ENCODE measurements around the gene C1S.

DNA sequence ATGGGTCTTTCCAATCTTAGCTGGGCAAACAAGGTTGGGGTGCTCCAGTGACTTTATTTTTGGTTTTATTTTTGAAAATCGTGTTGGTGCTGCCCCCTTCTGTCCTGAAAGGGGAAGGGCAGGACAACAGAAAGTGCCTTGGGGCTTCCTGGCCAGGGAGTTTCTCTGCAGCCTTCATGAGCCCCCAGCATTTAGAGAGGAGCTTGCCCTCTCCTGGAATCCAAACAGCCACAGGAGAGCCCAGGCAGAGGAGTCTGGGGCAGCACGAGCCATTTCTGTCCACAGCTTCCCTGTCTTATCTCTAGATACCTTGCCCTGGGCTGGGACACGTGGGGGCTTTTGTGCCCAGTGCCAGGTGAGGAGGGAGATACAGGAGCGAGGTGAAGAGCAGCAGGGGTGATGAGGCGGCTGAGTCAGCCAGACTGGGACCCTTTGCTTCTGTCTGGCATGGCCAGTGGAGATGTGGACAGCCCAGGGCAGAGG lies 52.9 kb downstream of the C1S start:
- TF ChIP-seq POLR2AphosphoS5 (IDR thresholded peaks at IDR 0.05) (no peak), EP300 (IDR thresholded peaks at IDR 0.05) (no peak), POLR2A (IDR thresholded peaks at IDR 0.05) (no peak)
- TF ChIP-seq, protein P1, sequence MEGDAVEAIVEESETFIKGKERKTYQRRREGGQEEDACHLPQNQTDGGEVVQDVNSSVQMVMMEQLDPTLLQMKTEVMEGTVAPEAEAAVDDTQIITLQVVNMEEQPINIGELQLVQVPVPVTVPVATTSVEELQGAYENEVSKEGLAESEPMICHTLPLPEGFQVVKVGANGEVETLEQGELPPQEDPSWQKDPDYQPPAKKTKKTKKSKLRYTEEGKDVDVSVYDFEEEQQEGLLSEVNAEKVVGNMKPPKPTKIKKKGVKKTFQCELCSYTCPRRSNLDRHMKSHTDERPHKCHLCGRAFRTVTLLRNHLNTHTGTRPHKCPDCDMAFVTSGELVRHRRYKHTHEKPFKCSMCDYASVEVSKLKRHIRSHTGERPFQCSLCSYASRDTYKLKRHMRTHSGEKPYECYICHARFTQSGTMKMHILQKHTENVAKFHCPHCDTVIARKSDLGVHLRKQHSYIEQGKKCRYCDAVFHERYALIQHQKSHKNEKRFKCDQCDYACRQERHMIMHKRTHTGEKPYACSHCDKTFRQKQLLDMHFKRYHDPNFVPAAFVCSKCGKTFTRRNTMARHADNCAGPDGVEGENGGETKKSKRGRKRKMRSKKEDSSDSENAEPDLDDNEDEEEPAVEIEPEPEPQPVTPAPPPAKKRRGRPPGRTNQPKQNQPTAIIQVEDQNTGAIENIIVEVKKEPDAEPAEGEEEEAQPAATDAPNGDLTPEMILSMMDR (IDR thresholded peaks at IDR 0.05): peak in 3 of 4 experiments; percentile 82 to 94 (median 83)
